LNCaP clone FGC (cell line): ENCODE data around the gene ADAMTS16.

Experiments used
- DNase-seq: peaks from one replicate; pipeline ENCODE4 v3.0.0-alpha.2; 2011; ENCODE audit warnings: low read depth
- H3K4me3 ChIP-seq: 2 replicates; pipeline ENCODE4 v1.5.1; 2011; ENCODE audit warnings: mild to moderate bottlenecking, low read depth, low read length, control low read depth
- CTCF ChIP-seq: IDR thresholded peaks from 2 replicates; pipeline ENCODE4 v1.5.1; 2012; ENCODE audit warnings: mild to moderate bottlenecking; ENCODE audit not compliant: control insufficient read depth, insufficient read depth; ENCODE audit errors: extremely low read depth

The ADAMTS16 gene

GRCh38 chr5:5289537-5289936, 149.4 kb downstream of the ADAMTS16 start:
- DNase-seq: no peak
- TF ChIP-seq CTCF: no peak

GRCh38 chr5:5290674-5291334, 150.7 kb downstream of the ADAMTS16 start:
- no peak overlapping the region for H3K4me3 ChIP-seq
- DNase-seq: no peak
- no peak for TF ChIP-seq CTCF

More at GRCh38 chr5:5289537-5289936, 149.4 kb downstream of the ADAMTS16 start:
- no peak overlapping the region for H3K4me3 ChIP-seq

GRCh38 chr5:5291357-5291756, 151.2 kb downstream of the ADAMTS16 start:
- no peak for TF ChIP-seq CTCF
- H3K4me3 ChIP-seq: no peak overlapping the region
- no peak for DNase-seq

- H3K4me3 ChIP-seq: no peak overlapping the region
- no peak for TF ChIP-seq CTCF
- DNase-seq: no peak
Measured at GRCh38 chr5:5293029-5293428, 152.9 kb downstream of the ADAMTS16 start.

GRCh38 chr5:5294429-5294828, 154.3 kb downstream of the ADAMTS16 start:
- no peak for TF ChIP-seq CTCF
- H3K4me3 ChIP-seq: no peak overlapping the region
- DNase-seq: no peak

- no peak for DNase-seq
- H3K4me3 ChIP-seq: no peak overlapping the region
- no peak for TF ChIP-seq CTCF
Measured at GRCh38 chr5:5295351-5295750, 155.2 kb downstream of the ADAMTS16 start.

GRCh38 chr5:5296051-5296450, 155.9 kb downstream of the ADAMTS16 start:
- no peak for TF ChIP-seq CTCF
- no peak for DNase-seq
- no peak overlapping the region for H3K4me3 ChIP-seq
